ACHN (cell line): ENCODE data around the gene CPLANE2.
"Not testable (repeated sequence)": the region's sequence is repeated elsewhere in the genome, so short reads cannot be mapped to it uniquely, and the experiment has no call there.

Source experiments
- DNase-seq: peaks from one replicate; pipeline ENCODE4 v3.0.0-alpha.2; 2015
- in situ Hi-C: cut with HindIII; loops from 2 replicates; pipeline ENCODE4 v1.10.0; 2017; ENCODE audit warnings: low sequenced_read_pairs, low pct_ligation_motif_present, low pct_unique_long_range_greater_than_20kb

Gene CPLANE2

GRCh38 chr1:16202281-16203210, 34.4 kb downstream of the CPLANE2 start:
- DNase-seq, result no peak
- in situ Hi-C loops, result no loop called here

DNA sequence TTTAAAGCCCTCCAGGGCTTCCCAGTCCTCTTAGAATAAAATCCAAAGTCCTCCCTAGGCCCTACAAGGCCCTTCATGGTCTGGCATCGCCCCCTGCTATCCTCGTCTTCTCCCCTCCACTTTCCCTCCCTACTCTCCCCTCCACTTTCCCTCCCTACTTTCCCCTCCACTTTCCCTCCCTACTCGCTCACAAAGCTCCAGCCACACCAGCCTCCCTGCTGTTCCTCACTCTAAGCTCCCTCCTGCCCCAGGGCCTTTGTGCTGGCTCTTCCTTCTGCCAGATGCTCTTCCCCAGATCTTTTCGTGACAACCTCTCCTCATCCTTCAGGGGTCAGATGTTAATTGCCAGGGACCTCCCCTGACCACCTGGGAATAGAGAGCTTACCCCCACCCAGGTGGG, 37.3 kb downstream of the CPLANE2 start:
- DNase-seq, result no peak
- in situ Hi-C loops, result no loop called here

- in situ Hi-C loops, result no loop called here
- DNase-seq, result no peak
These were observed 37.9 kb downstream of the CPLANE2 start for GRCh38 chr1:16199157-16199501.

DNA sequence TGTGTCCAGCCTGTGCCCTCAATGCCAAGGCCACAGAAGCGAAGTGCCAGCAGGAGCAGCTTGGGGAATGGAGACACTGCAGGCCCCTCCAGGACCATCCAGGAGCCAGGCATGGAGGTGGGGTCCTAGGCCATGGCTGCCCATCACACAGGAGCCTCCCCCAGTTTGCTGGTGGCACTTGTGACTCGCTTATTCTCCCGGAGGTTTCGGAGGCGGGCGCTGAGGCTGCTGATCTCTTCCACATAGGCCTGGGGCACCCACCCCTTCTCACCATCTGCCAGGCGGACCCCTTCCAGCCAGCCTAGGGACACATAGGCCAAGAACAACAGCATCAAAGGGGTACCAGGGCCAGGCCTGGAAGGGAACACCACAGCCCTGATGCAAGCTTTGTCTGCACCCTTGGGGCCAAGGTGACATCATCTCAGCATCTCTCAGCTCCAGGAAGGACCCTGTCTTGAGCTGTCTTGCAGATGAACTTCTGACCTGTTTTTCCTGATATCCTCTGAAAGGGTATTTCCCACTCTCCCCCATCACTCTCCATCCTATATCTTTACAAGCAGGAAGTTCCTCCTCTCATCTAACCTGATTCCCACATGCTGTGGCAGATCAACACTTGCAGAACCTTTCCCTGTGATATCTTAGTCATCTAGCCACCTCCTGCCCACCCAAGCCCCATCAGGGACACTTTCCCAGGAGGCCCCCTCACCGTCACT, 38.4 kb downstream of the CPLANE2 start:
- DNase-seq, result no peak
- in situ Hi-C loops, result no loop called here

GRCh38 chr1:16196874-16197273, 40.1 kb downstream of the CPLANE2 start:
- DNase-seq, result no peak
- in situ Hi-C loops, result no loop called here

- in situ Hi-C loops, result not testable (repeated sequence)
These were observed 40.8 kb downstream of the CPLANE2 start for GRCh38 chr1:16196139-16196538.

DNA sequence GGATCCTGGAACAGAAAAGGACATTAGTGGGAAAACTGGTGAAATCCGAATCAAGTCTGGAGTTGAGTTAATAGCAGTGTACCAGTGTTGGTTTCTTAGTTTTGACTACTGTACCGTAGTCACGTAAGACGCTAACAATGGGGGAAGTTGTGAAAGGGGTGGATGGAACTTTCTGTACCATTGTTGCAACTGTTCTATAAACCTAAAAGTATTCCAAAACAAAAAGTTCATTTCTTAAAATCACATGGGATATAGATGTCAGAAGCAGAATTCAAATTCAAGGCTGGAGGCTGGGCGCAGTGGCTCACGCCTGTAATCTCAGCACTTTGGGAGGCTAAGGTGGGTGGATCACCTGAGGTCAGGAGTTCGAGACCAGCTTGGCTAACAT, 41.5 kb downstream of the CPLANE2 start:
- no peak for DNase-seq
- in situ Hi-C loops, result no loop called here

More at GRCh38 chr1:16196139-16196538, 40.8 kb downstream of the CPLANE2 start:
- DNase-seq, result not testable (repeated sequence)

- in situ Hi-C loops, result no loop called here
- no peak for DNase-seq
These were observed 45.0 kb downstream of the CPLANE2 start for GRCh38 chr1:16191916-16192546.

GRCh38 chr1:16191309-16191708, 45.7 kb downstream of the CPLANE2 start:
- no peak for DNase-seq
- in situ Hi-C loops, result no loop called here

DNA sequence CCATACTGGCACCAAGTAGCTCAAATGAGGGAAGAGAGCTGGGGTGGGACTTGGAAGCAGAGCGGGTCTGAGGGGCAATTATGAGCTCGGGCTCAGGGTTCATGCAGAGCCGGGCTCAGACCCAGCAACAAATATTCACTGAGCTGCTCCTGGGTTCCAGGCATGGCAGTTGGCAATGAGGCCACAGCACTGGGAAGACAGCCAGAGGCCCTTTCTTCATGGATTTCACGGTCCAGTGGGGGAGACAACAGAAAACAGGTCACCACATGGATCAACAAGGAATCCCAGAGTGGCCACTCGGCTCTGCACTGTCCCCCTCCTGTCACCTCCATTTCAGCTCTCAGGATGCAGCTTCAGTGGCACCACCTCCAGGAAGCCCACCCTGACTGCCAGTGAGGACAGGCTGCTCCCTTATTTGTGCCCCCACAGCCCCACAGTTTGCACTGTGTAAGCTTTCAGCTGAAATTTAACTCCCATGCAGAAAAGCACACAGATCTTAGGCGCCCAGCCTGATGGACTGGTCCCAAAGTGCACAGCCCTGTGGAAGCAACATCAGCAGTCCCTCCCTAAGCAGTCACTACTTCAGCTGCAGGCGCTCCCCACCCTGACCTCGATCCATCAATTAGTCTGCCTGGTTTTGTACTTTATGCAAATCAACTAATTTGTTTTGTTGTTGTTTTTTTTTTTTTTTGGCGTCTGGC, 46.9 kb downstream of the CPLANE2 start:
- peak; percentile 49 for DNase-seq
- in situ Hi-C loops, result no loop called here

DNA sequence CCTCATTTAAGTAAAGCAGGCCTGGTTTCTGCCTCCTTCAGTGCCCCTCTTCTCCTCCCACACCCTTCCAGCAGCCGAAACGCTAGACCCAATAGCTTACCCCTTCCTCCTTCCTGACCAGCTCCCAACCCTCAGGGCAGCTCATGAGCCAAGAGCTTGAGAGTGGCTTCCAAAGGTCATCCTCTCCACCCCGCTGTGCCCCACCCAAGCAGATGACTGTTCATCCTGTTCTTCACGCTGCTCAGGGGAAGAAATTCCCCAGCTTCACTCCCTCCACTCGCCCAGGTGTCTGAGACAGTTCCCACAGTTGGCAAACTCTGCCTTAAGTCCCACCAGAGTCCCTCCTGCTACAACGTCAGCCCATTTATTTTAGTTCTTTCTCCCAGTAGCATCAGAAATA, 48.0 kb downstream of the CPLANE2 start:
- in situ Hi-C loops, result no loop called here
- DNase-seq, result peak; percentile 40

- in situ Hi-C loops, result no loop called here
- DNase-seq, result peak; percentile 87
These were observed 49.1 kb downstream of the CPLANE2 start for GRCh38 chr1:16187748-16188401.

GRCh38 chr1:16186655-16187235, 50.2 kb downstream of the CPLANE2 start:
- DNase-seq, result no peak
- in situ Hi-C loops, result no loop called here

DNA sequence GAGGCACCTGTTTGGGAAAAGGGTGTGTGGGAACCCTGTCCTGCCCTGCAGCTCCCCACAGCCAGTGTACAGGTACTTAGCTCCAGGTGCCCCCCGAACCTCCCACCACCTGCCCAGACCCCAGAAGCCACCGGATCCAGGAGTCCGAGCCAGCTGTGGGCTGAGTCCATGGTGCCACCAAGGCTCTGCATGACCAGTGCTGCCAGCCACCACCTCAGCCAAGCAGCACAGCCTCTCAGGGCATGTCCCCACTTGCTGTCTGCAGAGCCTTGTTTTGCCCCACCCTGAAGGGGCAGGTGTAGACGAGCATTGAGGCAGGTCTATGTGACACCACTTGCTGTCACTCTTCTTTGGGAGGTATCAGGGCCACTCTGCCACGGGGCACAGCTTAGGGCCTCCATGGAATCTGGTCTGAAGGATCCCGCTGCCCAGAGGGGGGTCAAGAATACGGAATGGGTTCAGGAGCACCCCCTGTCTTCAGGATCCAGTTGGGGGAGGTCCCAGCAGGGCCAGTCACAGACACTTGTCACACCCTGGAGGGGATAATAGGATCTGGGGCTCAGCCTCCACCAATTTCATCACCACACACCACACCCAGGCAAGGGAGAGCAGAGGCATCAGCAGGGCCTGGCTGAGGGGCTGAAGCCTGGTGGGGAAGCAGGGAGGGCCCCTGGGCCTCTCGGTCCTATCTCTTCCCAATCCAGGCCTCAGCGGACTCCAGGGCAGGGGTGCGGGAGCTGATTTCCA, 52.3 kb downstream of the CPLANE2 start:
- no peak for DNase-seq
- in situ Hi-C loops, result no loop called here

GRCh38 chr1:16183765-16184556, 53.0 kb downstream of the CPLANE2 start:
- no peak for DNase-seq
- in situ Hi-C loops, result no loop called here

- in situ Hi-C loops, result no loop called here
- peak; percentile 83 for DNase-seq
These were observed 53.8 kb downstream of the CPLANE2 start for GRCh38 chr1:16183179-16183578.
